GM18858 (cell line): ENCODE results near the gene FKRP.
"Not testable (repeated sequence)": the region's sequence is repeated elsewhere in the genome, so short reads cannot be mapped to it uniquely, and the experiment has no call there.

Experiments
- ATAC-seq: cut with Tn5 transposase; IDR thresholded peaks from one replicate; pipeline ENCODE4 v1.9.1; 2021; ENCODE audit not compliant: unreplicated experiment

The FKRP gene, protein sequence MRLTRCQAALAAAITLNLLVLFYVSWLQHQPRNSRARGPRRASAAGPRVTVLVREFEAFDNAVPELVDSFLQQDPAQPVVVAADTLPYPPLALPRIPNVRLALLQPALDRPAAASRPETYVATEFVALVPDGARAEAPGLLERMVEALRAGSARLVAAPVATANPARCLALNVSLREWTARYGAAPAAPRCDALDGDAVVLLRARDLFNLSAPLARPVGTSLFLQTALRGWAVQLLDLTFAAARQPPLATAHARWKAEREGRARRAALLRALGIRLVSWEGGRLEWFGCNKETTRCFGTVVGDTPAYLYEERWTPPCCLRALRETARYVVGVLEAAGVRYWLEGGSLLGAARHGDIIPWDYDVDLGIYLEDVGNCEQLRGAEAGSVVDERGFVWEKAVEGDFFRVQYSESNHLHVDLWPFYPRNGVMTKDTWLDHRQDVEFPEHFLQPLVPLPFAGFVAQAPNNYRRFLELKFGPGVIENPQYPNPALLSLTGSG

DNA sequence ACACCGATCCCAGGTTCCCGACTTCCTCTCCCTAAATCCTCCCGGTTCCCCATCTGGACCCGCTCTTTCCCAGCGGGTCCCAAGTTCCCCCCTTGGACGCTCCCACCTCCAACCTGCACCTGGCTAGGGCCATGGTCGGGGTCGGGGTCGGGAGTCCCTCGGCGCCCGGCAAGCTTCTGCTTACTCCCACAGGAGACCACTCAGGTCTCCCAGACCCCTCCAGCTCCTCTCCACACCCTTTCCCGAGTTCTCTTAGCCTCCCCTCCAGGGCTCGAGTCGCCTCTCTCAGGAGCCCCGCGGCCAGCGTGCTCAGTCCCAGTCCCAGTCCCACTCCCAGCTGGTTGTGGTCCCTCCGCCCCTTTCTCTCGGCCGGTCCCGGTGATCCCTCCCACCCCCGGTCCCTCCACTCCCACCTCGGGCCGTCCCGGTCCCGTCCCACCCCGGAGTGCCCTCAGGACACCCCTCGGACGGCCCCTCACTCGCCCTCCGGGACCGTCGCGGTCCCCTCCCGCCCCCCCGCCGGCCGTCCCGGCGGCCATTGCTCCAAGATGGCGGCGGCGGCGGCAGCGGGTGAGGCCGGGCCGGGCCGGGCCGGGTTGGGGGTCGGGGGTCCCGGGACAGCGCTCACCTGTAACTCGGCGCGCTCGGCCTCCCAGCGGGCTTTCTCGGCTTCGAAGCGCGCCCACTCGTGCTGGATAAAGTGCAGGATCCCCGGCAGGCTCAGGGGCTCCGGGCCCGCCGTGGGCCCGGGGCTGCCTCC lies at the start of gene FKRP:
FKRP (plus strand) TSS at position 537 of the 760 bp plus-strand sequence. CDS start 9,394 bp downstream, outside the sequence.
- no peak for ATAC-seq

DNA sequence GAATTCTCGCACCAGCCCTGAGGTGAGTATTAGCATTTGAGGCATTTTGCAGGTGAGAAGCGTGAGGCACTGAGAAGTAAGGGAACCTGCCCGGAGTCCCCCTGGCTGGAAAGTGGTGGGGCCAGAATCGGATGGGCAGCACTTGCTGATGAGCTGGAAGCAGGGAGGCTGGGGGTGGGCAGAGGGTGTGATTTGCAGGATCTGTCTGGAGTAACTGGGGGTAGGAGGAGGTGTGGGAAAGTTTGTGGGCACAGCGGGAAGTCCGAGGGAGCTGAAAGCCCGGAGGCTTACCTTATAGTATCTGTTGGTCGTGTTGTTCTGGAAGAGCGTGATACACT lies 49.0 kb upstream of the FKRP start:
- no peak for ATAC-seq

DNA sequence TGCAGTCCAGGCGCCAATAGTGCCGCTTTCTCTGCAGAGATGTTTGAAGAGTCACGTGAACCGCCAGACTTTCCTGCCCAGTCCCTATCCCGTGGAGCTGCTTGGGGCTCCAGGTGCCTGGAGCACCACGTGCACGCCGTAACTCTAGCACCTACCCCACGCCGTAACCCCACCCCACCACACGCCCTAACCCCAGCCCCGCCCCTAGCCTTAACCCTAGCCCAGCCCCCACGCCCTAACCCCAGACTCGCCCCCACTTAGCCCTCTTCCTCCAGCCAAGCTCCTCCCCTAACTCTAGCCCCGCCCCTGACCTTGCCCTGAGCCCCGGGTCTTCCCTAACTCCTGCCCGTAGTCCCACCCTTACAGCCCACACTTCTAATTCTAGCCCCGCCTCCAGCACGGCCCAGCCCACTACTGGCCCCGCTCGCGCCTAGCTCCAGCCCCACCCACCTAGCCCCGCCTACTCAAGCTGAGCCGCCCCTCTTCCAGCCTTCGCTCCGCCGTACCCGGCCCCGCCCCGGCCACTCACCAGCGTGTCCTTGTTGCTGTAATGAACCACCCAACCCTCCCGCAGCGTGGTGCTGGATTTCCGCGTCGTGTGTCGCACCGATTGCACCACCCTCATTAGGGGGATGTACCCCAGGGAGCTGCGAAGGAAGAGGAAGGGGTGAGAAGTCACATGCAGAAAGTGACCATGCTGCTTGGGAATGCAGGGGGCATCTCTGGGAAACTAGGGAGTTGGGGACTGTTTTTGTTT lies 48.5 kb upstream of the FKRP start:
- ATAC-seq, result no peak

DNA sequence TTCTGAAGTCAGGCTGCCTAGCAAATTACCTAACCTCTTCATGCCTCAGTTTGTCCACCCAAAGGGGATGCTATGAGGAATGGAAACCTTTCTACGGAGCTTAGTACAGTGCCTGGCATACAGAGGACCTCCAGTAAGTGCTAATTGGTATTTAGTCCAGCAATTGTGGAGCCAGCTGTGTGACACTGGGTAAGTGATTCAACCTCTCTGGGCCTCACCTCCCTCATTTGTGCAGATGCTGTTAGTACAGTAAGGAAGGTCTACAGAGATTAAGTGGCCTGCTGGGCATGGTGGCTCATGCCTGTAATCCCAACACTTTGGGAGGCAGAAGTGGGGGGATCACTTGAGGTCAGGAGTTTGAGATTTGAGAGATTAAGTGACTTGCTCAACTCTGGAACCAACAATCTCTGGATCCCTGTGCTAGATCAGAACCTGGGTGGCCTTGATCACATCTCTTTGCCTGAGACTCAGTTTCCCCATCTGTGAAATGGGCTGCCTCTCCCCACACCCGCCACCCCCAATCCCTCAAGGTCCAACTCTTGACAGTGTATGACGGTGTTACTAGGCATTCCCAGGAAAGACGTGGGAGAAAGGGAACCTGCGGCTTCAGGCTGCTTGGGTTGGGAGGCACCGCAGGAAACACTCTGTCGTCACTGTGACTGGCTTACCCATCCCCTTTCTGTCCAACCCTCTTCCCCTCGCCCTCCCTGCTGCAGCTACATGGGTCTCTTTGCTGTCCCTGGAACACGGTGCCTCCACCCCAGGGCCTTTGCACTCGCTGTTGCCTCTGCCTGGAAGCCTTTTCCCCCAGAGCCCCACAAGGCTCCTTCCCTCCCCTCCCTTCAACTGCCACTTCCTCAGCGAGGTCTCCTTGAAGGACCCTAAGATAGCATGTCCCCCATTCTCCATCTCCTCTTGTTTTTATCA lies 47.2 kb upstream of the FKRP start:
- no peak for ATAC-seq

DNA sequence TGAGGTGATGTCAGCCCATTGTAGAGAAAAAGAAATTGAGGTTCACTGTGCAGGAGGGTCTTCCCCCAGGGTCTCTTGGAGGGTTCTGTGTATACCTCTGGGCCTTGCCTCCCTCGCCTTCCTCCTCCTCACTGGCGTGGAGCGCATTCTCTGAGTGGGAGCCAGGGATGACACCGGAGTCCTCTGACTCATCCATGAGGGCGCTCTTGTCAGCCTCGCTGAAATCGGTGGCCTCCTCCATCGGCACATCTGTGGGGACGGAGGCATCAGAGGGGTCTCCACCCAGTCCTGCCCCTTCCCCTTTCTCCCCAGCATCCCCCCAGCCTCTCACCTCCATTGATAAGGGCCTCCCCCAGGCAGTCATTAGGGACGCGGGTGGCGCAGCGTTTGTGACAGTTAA lies 45.2 kb upstream of the FKRP start:
- ATAC-seq, result no peak

DNA sequence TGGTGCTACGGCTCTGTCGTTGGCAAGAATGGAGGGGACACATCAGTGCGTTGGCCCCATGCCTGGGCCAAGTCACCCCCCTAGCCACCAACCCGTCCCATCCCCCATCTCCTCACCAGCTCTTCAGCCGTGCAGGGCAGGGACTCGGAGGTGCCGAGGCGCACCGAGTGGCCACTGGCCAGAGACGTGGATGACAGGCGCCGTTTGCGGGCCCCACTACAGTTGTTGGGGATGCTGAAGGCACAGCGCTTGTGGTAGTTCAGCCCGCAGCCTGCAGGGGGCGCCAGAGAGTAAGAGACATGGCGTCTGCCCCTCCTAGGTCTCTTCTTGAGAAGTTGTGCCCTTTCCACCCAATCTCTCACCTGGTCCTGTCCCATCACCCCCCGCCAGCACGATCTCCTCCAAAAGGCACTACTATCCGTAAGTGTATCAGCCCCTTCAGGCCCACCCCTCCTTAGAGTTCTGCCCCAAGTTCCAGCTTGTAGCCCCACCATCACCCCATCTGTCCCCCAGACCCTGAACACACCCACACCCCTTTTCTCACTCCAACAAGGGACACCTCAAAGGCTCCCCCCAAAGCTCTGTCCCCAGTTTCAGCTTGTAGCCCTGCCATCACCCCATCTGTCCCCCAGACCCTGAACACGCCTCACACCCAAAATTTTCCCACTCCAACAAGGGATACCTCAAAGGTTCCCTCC lies 41.3 kb upstream of the FKRP start:
- ATAC-seq, result no peak

DNA sequence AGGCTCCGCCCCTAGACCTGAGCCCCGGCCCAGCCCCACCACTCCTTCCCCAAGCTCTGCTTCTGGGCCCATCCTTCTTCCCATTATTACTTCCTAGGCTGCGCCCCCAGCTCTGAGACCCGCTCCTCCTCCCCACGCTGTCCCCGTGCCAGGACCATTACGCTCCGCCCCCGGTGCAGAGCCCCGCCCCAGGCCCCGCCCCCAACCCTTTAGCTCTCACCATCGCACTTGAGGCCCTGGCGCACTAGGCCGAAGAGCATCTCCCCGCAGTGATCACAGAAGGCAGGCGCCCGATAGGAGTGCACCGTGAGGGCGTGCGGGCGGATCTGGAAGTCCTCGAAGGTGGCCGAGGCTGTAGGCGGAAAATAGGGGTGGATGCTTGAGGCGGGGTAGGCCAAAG lies 35.2 kb upstream of the FKRP start:
- no peak for ATAC-seq

DNA sequence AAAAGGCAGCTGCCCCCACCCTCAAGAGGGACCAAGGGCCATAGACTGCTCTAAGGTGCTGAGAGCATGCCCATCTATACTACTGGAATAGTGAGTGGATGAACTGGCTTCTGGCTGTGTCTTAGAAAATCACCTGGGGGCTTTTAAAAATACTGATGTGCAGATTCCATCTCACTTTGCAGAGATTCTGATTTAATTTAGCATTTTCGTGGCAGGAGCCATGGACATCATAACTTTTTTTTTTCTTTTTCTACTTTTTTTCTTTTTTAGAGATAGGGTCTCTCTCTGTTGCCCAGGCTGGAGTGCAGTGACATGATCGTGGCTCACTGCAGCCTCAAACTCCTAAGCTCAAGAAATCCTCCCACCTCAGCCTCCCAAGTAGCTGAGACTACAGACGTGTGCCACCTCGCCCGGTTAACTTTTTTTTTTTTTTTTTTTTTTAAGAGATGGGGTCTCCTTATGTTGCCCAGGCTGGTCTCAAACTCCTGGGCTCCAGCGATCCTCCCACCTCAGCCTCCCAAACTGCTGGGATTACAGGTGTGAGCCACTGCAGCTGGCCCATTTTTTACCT lies 33.0 kb upstream of the FKRP start:
- not testable (repeated sequence) for ATAC-seq

DNA sequence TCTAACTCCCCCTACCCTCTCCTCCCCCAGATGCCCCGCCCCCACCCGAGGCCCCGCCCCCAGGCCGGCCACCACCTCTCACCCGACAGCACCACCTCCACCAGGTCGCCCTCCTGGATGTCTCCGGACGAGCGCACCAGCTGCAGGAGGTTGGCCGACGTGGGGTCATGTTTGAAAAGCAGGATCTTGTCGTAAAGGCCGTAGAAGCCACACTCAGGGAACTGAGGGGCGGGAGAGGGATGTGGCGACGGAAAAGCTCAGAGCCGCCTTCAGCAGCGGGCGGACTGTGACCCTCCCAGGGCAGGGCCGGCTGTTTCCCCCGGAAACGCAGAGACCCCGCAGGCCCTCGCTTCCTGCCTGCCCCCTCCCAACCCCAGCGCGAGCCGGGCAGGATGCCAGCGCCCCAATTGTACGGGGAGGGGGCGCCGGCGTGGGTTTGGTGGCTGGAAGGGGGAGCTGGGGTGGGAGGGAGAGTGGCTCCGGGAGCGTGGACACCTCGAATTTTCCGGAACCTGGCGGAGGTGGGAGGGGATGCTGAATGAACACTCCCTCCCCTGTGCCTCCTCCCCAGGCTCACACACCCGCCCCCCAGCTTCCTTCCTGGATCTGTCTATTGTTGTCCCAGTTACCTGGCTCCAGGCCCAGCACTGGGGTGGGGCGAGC lies 31.9 kb upstream of the FKRP start:
- no peak for ATAC-seq

DNA sequence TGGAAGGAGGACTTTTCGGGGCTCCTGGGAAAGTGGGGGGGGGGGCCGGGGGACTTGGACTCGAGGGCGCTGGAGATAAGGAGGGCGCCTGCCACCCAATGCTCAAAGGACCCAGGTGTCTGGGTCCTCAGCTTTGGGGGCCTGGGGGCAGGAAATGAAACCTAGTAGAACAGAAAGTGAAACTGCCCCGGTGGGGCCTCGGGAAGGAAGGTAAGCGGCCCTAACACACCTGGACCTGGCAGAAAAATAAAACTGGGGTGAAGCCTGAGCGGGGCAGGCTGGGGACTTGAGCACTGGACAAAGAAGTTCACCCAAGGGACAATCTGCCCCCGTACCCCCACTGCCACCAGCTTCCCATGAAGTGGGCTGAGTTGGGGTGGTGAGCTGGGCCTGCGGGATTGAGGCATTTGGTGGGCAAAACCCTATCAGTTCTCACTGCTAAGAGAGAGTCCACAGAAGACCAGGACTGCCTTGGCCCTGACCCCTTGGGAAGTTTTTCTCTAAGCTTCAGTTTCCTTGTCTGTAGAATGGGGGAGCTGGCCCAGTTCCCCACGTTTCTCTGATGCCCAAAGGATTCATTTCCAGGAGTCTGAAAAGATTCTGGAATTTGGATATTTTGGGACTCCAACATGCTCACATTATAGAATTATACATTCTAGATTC lies 31.3 kb upstream of the FKRP start:
- ATAC-seq, result no peak

DNA sequence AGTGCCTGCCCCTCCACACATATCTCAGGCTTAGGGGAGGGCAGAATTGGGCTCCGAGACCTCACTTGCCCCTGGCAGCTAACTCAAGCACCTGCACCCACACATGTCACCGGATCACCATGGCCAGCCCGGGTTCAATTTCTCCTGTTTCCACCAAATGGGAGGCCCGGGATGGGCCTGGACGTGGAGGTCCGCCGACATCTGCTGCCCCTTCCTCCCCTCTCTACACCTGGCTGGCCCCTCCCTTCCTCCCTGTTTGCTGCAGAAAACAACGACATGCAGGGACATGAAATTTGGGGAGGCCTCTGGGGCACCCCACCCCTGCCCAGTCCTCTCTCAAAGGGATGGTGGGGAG lies 30.3 kb upstream of the FKRP start:
- ATAC-seq, result no peak

DNA sequence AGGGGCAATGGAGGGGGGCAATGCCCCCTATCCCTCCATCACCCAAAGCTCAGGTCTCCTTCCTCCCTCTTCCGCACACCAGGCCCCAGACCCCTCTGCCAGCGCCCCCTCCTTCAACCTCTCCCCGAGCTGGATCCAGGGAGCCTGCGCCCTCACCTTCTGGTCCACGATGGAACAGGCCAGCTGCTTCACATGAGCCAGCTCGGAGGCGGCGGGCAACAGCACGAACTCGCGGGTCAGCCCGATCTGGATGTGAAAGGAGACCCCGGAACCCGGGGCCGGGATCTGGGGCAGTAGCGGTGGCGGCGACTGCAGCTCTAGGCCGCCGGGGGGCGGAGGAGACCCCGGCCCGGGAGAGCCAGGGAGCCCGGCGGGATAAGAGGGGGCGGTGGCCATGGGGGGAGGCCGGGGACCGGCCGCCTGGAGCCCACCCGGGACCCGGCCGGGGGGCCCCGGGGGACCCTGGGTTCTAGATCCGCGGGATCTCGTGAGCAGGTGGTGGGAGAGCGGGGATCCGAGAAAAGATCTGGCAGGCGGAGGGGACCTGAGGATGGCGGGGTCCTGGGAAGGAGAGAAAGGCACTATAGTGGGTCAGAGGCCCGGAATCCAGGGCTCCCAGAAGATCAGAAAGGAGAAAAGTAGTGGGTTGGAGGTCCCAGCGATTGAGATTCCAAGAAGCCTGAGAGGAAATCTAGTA lies 29.7 kb upstream of the FKRP start:
- no peak for ATAC-seq

DNA sequence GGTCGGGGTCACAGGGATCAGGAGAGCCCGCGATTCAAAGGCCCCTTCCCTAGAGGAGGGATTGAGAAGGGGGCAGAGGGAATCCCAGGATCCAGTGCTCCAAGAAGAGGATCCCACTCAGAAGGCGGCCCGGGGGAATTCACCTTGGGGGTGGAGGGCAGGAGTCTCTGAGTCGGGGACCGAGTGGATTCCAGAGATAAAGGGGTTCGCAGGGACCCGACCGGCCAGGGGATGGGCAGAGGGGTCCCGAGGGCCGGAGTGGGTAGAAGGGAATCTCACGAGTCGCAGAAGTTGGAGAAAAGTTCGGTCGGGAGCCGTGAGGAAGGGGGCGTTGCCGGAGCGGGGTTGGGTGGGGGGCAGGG lies 29.2 kb upstream of the FKRP start:
- no peak for ATAC-seq

DNA sequence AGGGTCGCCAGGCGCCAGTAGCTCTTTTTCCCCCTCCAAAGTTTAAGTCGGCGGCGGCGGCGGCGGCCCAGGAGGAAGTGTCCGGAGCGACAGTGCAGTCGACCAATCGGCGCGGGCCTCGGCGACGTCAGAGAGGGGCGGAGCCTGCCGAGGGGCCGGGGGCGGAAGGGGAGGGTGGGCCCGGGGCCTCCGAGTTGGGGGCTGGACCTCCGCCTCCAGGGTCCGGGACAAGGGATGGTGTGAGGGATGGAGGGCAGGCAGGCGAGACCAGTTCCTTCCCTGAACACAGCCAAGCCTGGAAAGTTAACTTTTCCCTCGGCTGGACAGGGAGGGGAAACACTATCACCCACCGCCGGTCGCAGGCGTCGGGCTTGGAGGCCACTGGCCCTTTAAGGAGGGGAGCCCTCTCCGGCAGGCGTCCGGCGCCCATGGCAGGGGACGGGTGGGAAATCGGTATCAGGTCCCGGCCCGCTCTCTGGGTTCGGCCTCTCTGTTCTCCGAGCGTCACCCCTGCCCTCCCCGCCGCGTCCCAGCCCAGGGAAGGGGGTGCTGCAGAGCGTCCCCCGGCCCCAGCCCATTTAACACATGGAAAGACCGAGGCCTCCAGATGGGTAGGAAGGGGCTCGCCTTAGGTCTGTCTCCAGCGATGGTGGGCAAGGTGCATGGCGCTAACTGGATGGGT lies 28.7 kb upstream of the FKRP start, which contains the start of gene PRKD2:
PRKD2 (minus strand) TSS at position 81 of the 682 bp plus-strand sequence. CDS start 744 bp downstream, outside the sequence.
- ATAC-seq, result no peak

DNA sequence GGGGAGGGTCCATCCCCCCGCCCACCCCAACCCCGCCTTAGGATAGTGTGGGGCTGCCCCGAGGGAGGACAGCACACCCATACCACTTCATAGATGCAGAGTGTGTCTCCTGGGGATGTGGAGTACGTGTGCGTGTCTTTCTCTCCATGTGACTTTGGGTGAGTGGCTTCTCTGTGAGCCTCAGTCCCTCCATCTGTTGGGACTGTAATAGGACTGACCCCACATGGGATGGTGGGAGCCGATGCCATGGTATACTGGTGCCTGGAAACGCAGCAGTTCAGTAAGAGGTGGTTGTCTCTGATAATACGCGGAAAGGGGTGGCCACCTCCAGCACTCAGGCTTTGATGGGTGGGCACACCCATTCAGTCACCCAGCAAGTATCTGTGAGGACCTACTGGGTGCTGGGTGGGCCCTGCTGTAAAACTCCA lies 28.1 kb upstream of the FKRP start:
- no peak for ATAC-seq

DNA sequence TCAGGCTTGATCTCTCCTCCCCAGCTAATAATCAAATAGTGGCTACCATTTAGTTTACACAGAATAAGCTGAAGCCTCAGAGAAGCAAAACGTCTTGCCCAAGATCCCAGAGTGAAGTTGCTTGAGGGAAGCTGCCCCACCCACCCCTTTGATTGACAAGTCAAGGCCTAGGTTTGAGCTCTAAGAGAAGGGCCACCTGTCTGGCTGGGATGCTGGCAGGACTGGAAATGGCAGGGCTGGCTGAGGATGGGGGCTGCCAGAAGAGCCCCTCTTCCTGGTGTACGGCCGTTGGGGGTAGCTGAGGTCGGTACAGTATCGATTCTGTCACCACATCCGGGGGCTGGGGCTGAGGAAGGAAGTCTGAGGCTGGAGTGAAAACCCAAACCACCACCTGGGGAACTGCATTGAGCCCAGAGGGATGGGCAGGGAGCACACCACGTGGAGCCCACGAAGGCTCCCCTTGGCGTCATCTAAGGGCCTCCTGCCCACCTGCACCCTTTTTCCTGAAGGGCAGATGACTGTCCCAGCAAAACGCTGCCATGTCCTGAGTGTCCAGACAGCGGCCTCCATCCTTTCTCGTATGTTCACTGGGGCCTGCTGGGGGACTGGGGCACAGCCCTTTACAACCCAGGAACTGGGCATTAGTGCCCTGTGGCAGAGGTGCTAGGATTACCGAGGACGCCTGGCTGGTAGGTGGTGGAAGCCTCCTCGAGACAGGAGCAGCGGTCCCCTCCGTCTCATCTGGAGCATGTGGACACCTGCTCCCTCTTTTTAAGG lies 27.5 kb upstream of the FKRP start:
- ATAC-seq, result no peak
